OCI-LY7 (cell line): ENCODE data around the gene FAM181A.

Source experiments
- EZH2phosphoT487 ChIP-seq: fragments of 200-600 bp; sonication (generic); IDR thresholded peaks from 2 replicates; pipeline ENCODE4 v1.6.1; 2018; ENCODE audit warnings: low read depth, borderline replicate concordance, mild to moderate bottlenecking, mixed run types, antibody characterized with exemption, low read length, moderate library complexity, mixed read lengths
- TF ChIP-seq, protein P1 (sequence below): fragments of 200-600 bp; sonication (generic); conservative IDR thresholded peaks from 2 replicates; pipeline ENCODE4 v1.5.1; 2014; ENCODE audit warnings: mild to moderate bottlenecking, antibody characterized with exemption, low read length, moderate library complexity, mixed read lengths

DNA sequence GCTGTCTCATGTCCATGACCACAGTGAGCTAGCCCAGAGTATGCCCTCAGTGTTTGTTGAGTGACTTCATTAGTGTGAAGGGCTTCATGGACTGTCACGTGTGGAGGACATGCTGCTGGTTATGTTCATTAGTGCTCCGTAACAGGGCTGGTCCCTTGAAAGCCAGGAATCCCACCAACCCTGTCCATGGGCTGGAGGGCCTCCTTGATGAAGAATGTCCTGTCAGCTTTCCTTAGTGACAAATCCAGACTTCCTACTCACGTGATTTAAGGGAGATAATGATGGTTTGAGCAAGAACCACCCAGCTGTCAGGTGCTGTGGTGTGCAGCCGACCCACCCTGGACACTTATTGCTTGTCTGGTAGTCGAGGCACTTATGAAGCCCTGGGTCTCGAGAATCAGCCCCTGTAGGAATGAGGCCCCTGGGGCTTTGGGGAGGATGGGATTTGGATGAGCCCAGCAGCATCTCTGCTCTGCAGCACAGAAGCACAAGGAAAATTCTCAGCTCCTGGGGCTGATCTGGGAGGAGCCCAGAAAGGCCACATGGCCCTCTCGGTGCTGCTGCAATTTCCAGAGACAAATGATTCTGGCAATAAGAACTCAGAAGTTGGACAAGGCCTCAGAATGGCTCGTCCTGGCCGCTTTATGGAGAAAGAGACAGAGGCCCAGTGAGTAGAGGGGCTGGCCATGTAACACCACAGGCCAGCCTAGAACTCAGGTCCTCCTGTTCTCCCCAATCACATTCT lies 37.2 kb upstream of the FAM181A start:
- TF ChIP-seq, protein P1, sequence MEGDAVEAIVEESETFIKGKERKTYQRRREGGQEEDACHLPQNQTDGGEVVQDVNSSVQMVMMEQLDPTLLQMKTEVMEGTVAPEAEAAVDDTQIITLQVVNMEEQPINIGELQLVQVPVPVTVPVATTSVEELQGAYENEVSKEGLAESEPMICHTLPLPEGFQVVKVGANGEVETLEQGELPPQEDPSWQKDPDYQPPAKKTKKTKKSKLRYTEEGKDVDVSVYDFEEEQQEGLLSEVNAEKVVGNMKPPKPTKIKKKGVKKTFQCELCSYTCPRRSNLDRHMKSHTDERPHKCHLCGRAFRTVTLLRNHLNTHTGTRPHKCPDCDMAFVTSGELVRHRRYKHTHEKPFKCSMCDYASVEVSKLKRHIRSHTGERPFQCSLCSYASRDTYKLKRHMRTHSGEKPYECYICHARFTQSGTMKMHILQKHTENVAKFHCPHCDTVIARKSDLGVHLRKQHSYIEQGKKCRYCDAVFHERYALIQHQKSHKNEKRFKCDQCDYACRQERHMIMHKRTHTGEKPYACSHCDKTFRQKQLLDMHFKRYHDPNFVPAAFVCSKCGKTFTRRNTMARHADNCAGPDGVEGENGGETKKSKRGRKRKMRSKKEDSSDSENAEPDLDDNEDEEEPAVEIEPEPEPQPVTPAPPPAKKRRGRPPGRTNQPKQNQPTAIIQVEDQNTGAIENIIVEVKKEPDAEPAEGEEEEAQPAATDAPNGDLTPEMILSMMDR: no peak
- no peak for TF ChIP-seq EZH2phosphoT487
